HK-2 (cell line): ENCODE measurements around the gene TMEM86A.

Experiments used
- DNase-seq: peaks from one replicate; pipeline ENCODE4 v3.0.0-alpha.2; 2018; ENCODE audit not compliant: unreplicated experiment

Gene TMEM86A

DNA sequence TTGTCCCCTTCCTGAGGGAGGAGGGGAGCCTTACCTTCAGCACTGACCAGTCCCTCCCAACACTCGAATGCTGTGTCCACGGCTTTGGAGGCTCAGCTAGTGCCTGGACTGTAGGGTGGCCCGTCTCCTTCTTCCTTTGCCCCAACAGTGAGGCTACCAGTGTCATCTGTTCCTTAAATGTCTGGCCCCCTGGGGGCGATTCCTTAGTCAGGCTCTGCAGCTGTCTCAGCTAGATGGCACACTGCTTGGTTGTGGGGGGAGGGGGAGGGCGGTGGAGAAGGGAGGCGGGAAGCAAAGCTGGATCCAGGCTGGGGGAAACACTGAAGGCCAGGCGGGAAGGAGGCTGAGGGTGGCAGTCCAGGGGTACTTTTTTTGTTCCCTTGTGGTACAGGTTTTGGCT, 27.5 kb downstream of the TMEM86A start, which contains the start of gene IGSF22:
TSS of gene IGSF22 (minus strand) at position 149 of the 400 bp plus-strand sequence. CDS start 1,952 bp downstream, outside the sequence.
- DNase-seq, result no peak

DNA sequence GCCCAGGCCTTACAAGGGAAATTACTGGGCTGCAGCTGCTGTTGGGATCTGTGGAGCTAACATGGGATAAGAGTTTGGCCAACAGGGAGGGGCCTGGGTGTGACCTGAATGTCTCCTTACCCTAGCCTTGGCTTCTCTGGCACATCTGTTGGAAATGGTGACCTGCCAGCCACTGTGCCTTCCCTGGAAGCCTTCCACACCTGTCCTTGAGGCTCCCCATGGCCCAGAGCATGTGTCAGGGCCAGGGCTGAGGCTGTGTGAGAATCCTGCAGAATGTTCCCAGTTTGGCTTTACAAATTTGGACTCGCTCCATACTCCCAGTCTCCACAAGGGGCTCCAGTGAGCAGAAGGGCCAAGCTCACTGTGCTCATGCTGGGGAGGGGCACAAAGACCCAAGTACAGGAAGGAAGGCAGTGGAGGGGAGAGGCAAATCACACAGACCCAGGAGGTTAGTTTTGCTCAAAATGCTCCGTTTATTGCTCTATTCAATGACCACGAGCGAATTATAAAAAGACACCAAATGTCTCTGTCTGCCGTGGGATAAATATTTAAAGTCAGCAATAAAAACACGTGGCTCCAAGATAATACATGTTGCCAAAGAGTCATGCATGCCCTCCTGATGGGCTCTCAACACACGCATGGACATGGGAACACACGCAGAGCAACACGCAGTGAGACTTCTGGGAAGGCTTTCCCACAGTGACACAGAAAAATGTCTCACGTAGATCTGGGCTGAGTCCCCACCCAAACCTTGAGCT, 29.1 kb downstream of the TMEM86A start:
- no peak for DNase-seq

DNA sequence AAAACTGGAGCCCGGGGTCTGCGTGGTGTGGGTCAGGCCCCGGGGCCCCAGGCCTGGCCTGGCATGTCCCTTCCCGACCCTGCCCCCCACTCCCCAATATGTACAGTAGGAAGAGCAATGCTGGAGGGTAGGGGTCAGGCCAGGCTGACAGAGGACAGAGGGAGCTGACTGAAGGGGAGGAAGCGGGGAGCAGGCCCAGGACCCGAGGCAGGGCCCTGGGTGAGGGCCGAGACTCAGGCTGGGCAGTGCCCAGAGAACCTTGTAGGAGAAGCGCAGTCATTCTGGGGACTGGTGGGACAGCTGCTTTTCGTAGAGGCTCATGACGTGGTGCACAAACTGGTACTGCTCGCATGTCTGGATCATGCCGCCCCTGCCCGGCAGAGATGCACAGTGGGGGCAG, 30.1 kb downstream of the TMEM86A start:
- DNase-seq, result no peak

DNA sequence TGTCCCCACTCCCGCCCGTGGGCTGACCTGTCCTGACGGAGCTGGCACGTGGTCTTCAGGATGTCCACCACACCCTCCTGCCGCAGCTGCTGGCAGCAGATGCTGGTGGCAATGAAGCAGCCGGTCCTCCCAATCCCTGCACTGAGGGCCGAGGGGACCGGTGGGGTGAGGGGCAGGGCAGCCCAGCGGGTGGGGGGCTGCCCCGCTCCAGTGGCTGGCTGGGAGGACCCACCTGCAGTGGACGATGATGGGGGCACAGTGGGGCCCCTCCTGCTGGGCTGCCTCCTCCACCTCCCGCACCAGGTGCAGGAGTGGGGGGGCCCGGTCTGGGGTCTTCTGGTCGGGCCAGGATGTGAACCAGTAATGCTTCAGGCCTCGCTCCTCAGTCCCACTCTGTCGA, 30.8 kb downstream of the TMEM86A start:
- no peak for DNase-seq

DNA sequence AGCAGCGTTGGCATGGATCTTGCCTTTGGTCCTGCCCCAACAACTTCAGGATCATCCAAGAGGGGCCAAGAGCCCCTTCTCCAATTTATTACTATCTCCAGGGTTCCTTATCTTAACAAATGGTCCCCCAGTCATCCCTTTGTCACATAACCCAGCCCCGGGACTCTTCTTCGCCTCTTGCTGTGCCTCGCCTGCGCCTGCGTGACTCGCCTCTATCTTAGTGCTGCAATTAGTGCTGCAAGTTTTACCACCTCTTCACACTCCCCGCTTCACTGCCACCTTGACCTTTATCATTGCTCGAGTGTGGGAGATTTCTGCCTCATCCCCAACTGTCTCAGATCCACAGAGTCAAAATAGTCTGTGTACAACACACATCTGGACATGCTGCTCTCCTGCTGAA, 31.4 kb downstream of the TMEM86A start:
- DNase-seq, result no peak

DNA sequence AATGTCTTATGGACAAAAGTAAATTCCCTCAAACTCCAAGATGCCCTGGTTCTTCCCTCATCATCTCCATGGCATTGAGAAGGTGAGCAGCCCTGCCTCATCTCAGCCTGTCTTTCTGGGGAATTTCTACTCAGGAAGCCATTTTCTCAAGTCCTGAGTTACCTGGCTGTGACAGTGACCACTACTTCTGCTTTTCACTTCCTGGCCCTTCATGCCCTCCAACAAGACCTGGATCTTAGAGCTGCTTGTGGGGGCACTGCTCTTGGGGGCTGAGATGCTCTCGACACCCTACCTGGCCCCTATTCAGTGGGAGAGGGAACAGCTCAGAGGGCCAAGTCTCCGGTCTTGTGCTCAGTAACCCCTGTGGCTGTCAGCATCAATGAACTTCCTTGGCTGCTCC, 32.9 kb downstream of the TMEM86A start:
- no peak for DNase-seq

DNA sequence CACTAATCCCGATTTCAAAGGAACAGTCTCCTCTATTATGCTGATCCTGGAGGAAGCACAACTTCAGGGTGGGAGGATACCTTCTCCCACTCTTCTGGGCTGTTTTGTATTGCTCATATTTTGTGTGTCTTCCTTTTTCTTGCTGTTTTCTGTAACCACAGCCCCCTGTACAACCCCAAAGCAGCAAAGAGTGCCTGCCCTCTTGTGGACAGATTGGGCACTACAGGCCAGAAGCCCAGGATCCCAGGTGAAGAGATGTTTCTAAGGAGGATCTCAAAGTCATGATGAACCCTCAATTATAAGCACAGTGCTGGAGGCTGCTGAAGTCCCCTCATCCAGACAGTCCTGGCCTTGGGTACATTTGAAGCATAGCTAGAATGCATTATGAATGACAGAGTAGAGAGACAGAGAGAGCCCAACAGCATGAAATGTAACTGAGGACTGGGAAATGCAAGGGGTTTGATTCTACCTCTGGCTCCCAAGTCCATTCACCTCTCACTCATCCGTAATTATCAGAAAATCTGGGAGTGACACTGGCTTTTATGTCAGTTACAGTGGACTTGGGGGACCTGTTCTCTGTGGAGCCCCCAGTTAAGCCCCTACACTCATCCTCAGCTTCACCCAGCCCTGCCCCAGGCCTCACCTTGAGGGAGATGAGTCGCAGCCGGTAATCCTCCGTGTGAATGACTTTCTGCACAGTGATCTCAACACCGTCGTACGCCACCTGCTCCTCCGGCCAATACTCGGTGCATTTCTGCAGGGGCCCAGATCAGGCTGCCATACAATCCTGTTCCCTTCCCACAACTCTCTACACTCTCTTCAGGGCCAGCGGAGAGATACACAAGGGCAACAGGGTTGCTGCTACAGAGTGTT, 33.6 kb downstream of the TMEM86A start:
- DNase-seq, result peak; percentile 37

DNA sequence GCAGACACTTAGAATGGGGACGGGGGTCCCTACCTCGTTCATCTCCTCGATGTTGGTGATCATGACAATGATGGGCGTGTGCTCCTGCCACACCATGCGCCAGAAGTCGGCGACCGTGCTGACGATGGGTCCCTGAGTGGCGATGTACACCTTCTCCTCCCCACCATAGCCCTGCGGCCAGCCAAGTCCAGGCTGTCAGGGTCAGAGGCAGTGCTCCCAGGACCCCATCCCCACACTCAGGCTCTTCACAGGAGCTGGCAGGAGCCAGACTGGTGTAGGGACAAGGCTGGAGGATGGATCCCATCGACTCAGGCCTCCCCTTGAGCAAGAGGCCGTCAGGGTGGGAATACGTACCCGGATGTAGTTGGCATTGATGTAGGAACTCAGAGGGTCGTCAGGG, 34.6 kb downstream of the TMEM86A start:
- no peak for DNase-seq

DNA sequence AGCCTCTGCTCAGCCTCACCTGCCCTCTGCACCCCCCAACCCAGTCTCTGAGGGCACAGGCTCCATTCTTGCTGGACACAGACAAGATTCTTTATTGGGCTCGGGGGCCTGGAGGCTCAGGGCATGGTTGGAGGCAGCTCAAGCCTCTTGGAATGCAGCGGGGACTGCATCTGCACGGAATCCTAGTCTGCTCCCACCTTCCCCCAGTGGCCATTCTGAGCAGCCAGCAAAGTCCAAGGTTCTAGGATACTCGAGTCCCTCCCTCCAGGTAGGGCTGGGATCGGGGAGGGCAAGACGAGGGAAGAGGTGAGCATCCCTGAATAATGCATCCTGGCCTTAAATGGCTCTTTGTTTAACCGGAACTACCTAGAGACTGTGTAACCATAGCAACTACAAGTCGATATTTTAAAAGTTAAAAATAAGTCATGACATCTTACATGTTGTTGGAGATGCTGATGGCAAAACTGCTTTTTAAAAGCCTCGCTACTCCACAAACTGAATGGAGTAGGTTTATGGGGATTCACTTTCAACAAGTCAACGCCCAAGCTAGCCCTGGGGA, 38.1 kb downstream of the TMEM86A start:
- no peak for DNase-seq

DNA sequence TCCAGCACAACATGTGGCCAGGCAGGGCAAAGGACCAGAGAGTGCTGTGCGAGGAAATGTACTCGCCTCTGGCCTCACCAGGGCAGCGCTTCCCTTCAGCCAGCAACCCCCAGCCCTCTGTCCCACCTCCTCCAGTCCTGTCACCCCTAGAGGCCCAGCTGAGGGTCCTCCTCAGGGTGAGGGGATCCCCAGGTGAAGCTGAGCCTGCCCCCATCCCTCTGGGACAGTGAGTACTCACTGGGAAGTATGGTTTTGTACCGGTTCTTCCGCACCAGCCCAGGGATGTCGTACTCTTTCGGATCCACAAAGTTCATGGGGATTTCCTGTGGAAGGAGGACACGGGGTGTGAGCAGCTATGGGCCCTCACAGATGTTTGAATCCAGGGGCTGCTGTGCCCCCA, 39.1 kb downstream of the TMEM86A start:
- DNase-seq, result no peak

DNA sequence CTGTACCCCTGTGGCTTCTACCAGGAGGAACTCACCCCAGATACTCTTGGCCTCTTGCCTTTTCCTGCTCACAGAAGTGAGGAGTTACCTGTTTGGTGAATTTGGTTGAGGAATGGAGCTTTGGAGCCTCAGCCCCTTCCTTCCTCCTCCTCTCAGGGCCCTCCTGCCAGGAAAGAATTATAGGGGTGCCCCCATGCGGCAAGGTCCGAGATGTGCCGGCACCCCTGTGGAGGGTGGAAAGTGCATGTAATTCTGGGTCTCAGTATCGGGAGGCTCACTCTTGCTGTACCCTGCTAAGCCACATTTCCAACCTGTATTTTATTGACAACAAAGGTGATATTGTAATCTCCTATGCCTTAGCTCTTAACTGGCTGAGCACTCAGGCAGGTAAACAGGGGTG, 41.1 kb downstream of the TMEM86A start:
- DNase-seq, result no peak

DNA sequence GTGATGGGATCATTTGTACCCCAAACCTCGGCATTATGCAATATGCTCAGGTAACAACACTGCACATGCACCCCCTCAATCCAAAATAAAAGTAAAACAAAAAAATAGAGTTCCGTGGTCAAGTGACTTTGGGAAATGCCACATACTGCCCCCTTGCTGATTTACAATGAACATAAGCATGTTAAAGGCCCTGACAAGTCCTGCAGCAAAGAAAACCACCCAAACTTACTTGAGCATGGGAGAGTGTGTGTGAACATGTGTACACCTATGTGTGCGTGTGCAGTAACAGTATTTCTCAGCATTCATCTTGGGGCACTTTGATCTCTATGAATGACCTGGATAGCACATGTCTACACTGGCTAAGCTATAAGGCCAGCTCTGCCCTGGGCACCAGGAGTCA, 43.2 kb downstream of the TMEM86A start:
- DNase-seq, result no peak

DNA sequence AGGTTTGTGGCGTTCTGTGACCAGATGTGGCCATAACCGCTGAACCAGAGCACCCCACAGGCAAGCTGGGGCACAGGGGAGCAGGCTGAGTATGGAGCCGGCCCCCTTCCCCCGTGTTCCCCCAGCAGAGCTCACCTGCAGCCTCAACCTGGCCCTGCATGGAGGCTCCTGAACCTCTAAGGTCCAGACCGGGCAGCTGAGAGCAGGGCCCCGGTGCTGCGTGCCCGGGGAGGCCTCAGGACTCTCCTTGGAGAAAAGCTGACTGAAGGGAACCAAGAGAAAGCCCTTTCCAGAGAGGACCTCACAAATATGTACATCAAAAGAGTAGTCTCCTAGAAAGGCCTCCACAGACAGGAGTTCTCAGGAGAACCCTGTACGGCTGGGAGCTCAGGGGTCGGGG, 44.8 kb downstream of the TMEM86A start:
- no peak for DNase-seq

DNA sequence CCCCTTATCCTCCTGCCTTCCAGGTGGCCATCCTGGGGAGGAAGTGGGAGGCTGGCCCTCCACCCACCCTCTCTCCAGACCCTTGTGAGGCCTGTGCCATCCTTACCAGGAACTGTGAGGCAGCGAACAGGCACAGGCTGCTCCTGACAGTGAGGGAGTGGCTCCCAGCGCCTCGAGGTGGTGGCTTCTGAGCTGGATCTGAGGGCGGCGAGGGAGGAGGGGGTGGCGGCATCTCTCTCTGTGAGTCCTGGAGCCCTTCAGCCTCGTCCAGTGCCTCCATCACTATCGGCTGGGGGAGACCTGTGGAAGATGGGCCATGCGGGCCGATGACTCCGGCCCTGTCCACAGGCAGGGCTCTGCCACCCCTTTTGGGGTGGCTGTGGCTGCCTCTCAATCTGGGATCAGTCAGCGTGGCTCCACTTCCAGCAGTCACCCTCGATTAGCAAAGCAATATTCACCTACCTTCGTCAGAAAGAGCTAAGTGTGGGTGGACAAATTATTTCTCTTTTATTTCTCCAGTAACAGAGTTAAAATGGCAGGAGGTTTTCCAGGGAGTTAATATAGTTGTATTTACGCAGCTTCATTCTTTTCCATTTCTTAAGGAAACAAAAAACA, 45.4 kb downstream of the TMEM86A start:
- DNase-seq, result no peak

DNA sequence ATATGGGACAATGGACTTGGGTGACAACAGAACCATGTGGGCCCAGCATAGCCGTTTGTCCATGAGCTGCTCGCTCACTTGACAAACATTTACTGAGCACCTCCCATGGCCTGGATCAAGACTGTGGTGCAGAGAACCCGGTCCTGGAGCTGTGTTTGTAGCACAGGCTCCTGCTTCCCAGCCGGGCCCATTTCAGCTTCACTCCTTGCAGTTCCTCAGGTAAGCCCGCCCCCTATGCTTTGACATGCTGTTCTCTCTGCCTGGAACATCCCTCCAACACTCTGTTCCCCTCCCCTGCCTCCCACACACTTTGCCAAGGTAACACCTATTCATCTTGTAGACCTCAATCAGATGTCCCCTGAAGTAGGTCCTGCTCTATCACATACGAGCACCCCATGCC, 46.7 kb downstream of the TMEM86A start:
- no peak for DNase-seq

DNA sequence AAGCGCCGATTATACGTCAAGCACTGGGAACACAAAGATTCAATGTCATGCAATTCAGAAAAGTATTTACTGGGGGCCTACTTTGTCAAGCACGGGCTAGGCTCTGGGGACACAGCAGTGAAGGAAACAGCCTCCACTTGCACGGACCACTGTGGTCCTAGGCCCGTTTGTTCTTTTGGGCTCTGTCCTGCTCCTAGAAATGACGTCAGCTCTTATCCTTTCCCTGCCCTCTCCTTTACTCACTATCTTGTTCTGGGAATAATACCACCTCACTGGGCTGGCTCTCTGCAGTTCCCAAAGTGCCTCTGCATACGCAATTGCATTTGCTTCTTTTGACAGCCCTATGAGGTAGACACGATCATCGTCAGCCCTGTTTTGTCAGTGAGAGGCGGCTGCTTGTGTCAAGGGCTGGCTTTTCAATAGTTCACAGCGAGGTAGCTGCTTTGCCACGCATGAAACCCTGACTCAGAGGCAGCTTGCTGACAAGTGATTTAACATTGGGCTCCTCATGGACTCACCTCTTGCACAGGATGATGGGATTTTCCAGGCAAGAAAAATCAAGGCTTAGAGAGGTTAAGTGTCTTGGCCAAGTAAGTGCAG, 50.3 kb downstream of the TMEM86A start:
- DNase-seq, result no peak

DNA sequence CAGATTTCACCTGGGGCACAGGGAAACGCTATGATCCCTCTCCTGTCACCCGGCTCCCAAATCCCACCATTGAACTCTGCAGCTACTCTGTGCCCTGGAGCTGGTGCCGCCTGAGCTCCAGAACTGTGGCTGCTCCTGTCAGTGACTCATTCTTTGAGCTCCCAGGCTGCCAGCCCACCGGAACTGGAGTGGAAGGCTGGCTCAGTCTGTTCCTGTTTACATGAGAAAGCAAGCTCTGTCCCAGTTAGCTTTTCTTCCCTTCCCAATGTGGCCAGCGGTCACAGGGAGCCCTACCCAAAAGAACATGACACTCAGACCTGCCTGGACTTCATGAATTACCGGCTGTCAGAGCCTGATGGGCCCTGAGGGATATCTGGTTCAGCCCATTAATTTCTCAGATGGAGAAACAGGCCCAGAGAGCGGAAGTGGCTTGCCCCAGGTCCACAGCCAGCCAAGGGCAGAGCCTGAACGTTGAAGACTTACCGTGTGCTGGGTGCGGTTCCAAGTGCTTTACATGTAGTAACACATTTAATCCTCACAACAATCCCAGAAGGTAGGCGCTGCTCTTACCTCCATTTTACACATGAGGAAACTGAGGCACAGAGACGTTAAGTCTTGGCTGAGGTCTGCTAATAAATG, 51.2 kb downstream of the TMEM86A start:
- DNase-seq, result peak; percentile 49

DNA sequence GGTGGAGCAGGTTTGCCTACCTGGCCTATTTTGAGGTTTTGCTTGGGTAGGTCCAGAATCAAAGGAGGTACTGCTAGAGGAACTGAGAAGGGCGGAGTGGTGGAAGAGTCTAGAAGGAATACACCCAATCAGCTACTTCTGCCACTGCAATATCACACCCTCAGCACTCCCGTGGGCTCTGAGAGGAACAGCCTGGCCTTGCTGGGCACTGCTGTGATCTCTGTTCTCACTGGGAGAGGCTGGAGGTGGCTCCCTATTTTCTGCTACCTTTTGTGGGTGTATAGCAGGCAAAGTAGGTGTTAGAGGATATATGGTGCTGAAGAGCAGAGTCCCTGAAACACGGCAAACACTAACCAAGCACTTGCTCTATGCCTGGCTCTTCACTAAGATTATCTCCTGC, 52.4 kb downstream of the TMEM86A start:
- no peak for DNase-seq

DNA sequence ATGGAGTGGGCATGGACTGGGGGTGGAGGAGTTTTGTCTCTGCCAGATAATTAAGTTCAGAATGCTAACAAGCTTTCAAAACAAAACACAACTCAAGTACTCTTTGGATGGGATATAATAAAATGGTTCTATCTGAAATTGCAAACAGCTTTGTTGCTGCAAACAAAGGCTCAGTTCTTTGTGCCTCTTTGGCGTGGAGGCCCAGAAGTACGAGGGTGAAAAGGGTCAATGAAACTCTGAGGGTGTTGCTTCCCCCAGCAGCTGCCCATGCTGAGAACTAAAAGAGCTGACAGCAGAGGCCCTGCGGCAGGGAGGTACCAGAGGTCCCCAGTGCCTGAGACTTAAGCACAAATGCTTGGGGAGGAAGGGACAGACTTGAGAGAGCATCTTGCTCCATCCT, 53.9 kb downstream of the TMEM86A start:
- no peak for DNase-seq

DNA sequence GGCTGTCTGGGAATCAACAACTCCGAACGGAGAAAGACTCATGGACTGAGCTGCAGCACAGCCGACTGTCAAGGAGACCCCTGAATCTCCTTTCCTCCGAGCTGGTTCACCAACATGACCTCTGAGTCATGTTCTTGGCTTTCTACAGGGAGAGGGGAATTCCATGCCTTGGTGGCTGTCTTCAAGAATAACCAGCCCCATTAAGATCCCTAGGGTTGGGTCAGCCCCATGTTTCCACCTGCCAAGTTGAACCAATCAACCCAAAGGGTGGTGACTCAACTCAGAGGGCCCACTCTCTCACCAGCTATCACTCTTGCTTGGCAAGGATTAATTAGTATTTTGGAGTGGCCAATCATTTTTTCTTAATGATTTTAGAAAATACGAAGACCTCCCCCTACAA, 55.7 kb downstream of the TMEM86A start:
- DNase-seq, result no peak
